ENCODE measurements around the gene RDX. TPM values are rescaled to one million over a fixed set of nuclear protein-coding genes. Genes with fewer than 3 reads are reported as not detected.

Gene RDX
- total and polyA plus RNA-seq, 2 of the 4 experiments (the other 2 are of a cell fraction) = 61.1 to 72.4 TPM

DNA sequence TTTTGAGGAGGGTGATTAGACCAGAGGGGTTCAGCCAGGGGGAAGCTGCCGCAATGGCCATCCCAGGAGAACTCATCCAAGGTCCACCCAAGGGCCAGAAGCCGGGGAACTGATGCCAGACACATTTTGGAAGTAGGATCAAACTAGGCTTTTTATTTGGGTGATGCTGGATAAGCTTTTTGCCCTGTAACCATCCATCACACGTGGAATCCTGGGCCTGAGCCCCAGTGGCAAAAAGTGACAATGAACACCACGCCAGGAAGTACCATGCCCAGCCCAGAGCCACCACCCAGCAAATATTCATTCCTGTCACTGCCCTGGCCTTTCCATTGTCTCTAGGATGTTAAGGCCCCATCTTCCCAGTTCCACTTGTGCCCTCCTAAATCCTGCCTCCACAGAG, 117.3 kb downstream of the RDX start:
- no peak overlapping the region for H2BK5ac ChIP-seq (ENCODE audit: low read depth, low read length, poor library complexity, severe bottlenecking)
- WGBS, 2 experiments (ENCODE audit: extremely low coverage in 2 of 2, insufficient read length in 1 of 2) = no CpG with 5 or more reads among the region's 4 CpGs
- H3K23ac ChIP-seq (ENCODE audit: low read depth, low read length) = no peak overlapping the region
- H3K56ac ChIP-seq (ENCODE audit: extremely low read depth, insufficient read depth, low read length) = no peak overlapping the region
- no peak for ATAC-seq (ENCODE audit: low read depth)
- H3K9ac ChIP-seq (ENCODE audit: low read depth, low read length) = no peak overlapping the region
- H3K18ac ChIP-seq (ENCODE audit: low read depth, low read length) = no peak overlapping the region
- no peak overlapping the region for H3K27ac ChIP-seq (ENCODE audit: insufficient read depth, low read length)
- H3K14ac ChIP-seq (replicated peaks; ENCODE audit: low read depth, low read length) = no peak overlapping the region
- no peak overlapping the region for H4K8ac ChIP-seq (ENCODE audit: low read depth in 2 of 2, low read length in 2 of 2)
- no peak overlapping the region for H4K5ac ChIP-seq (ENCODE audit: low read depth, low read length)
- no peak overlapping the region for H4K91ac ChIP-seq (ENCODE audit: insufficient read depth, low read depth, low read length)
- no peaks in the 10 kb centered on the region for H3K9me3 ChIP-seq (ENCODE audit: control insufficient read depth, insufficient read depth, low read length)
- no peak overlapping the region for H3K4ac ChIP-seq (ENCODE audit: low read depth, low read length)
- no peak overlapping the region for H2BK120ac ChIP-seq (ENCODE audit: low read depth, low read length)
- dilution Hi-C loops (cut with HindIII; ENCODE audit: low sequenced_read_pairs, unreplicated experiment) = no loop called here
- no peaks in the 10 kb centered on the region for H3K36me3 ChIP-seq (ENCODE audit: control insufficient read depth, insufficient read depth, low read length)
- TF ChIP-seq BHLHE40 (IDR thresholded peaks at IDR 0.05; ENCODE audit: low read depth, low read length) (no peak), NFE2L2 (IDR thresholded peaks at IDR 0.05; ENCODE audit: low read depth, low read length) (no peak), RFX5 (IDR thresholded peaks at IDR 0.05; ENCODE audit: low read depth, low read length) (no peak), POLR2A (IDR thresholded peaks at IDR 0.05; ENCODE audit: low read depth, low read length) (no peak), SMC3 (IDR thresholded peaks at IDR 0.05; ENCODE audit: low read depth, low read length) (no peak), CEBPB (IDR thresholded peaks at IDR 0.05; ENCODE audit: low read depth, low read length) (no peak), CHD1 (IDR thresholded peaks at IDR 0.05; ENCODE audit: low read depth, low read length) (no peak), MAFK (IDR thresholded peaks at IDR 0.05; ENCODE audit: low read depth, low read length) (no peak), MXI1 (IDR thresholded peaks at IDR 0.05; ENCODE audit: borderline replicate concordance, low read depth, low read length) (no peak), RAD21 (IDR thresholded peaks at IDR 0.05; ENCODE audit: low read length) (no peak), RCOR1 (IDR thresholded peaks at IDR 0.05; ENCODE audit: insufficient replicate concordance, low read length) (no peak), FOS (IDR thresholded peaks at IDR 0.05; ENCODE audit: low read depth, low read length) (no peak)
- TF ChIP-seq, protein P1, sequence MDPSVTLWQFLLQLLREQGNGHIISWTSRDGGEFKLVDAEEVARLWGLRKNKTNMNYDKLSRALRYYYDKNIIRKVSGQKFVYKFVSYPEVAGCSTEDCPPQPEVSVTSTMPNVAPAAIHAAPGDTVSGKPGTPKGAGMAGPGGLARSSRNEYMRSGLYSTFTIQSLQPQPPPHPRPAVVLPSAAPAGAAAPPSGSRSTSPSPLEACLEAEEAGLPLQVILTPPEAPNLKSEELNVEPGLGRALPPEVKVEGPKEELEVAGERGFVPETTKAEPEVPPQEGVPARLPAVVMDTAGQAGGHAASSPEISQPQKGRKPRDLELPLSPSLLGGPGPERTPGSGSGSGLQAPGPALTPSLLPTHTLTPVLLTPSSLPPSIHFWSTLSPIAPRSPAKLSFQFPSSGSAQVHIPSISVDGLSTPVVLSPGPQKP (IDR thresholded peaks at IDR 0.05; ENCODE audit: borderline replicate concordance, low read depth, low read length) = no peak
- TF ChIP-seq, protein P2, sequence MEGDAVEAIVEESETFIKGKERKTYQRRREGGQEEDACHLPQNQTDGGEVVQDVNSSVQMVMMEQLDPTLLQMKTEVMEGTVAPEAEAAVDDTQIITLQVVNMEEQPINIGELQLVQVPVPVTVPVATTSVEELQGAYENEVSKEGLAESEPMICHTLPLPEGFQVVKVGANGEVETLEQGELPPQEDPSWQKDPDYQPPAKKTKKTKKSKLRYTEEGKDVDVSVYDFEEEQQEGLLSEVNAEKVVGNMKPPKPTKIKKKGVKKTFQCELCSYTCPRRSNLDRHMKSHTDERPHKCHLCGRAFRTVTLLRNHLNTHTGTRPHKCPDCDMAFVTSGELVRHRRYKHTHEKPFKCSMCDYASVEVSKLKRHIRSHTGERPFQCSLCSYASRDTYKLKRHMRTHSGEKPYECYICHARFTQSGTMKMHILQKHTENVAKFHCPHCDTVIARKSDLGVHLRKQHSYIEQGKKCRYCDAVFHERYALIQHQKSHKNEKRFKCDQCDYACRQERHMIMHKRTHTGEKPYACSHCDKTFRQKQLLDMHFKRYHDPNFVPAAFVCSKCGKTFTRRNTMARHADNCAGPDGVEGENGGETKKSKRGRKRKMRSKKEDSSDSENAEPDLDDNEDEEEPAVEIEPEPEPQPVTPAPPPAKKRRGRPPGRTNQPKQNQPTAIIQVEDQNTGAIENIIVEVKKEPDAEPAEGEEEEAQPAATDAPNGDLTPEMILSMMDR (conservative IDR thresholded peaks at IDR 0.05; ENCODE audit: low read depth, low read length) = no peak
- TF ChIP-seq, protein P3, sequence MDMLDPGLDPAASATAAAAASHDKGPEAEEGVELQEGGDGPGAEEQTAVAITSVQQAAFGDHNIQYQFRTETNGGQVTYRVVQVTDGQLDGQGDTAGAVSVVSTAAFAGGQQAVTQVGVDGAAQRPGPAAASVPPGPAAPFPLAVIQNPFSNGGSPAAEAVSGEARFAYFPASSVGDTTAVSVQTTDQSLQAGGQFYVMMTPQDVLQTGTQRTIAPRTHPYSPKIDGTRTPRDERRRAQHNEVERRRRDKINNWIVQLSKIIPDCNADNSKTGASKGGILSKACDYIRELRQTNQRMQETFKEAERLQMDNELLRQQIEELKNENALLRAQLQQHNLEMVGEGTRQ (IDR thresholded peaks at IDR 0.05; ENCODE audit: low read depth, low read length) = no peak
- peaks cover 11% of the 10 kb centered on the region for H3K9me1 ChIP-seq (ENCODE audit: insufficient read depth, low read length)
- in situ Hi-C loops (cut with MboI; ENCODE audit: low sequenced_read_pairs) = loop anchor here (25.0 kb wide), 1 partner anchor 217 kb away; no protein-coding TSS in a partner anchor
- H2BK20ac ChIP-seq (ENCODE audit: low read depth, low read length) = no peak overlapping the region
- no TSS peak for BruUV-seq (replicated peaks)
- no peak overlapping the region for H2AK5ac ChIP-seq (ENCODE audit: low read depth, low read length)
- no peak overlapping the region for H2AFZ ChIP-seq (replicated peaks; ENCODE audit: low read length, poor library complexity)
- H3K4me2 ChIP-seq (ENCODE audit: low read depth, low read length) = no peak overlapping the region
- H3K4me3 ChIP-seq (ENCODE audit: insufficient read depth, low read depth, low read length) = no peak overlapping the region
- no peak overlapping the region for H2BK15ac ChIP-seq (ENCODE audit: low read depth, low read length)
- ChIA-PET CTCF (no interaction called here), POLR2A (ENCODE audit: unreplicated experiment) (no interaction called here)
- H3K4me1 ChIP-seq (ENCODE audit: control insufficient read depth, insufficient read depth, low read length) = peaks cover 9% of the 10 kb centered on the region
- DNase-seq = no peak
- H3K27me3 ChIP-seq (ENCODE audit: control insufficient read depth, insufficient read depth, low read length) = no peaks in the 10 kb centered on the region
- no peaks in the 10 kb centered on the region for H3K79me1 ChIP-seq (ENCODE audit: low read depth in 1 of 2, low read length in 2 of 2)
- no peaks in the 10 kb centered on the region for H4K20me1 ChIP-seq (ENCODE audit: insufficient read depth, low read length)
- intact Hi-C loops (cut with micrococcal nuclease) = no loop called here
- no peak overlapping the region for H2AK9ac ChIP-seq (replicated peaks; ENCODE audit: low read depth, low read length, poor library complexity)
